GM21423 (cell line): ENCODE measurements around the gene NAIF1.
"Not testable (repeated sequence)": the region's sequence is repeated elsewhere in the genome, so short reads cannot be mapped to it uniquely, and the experiment has no call there.

Experiments used
- ATAC-seq: cut with Tn5 transposase; IDR thresholded peaks from one replicate; pipeline ENCODE4 v1.9.1; 2021; ENCODE audit warnings: mild to moderate bottlenecking, moderate library complexity; ENCODE audit not compliant: unreplicated experiment

Gene NAIF1

GRCh38 chr9:128062846-128063831 is 4.0 kb downstream of the NAIF1 start:
- ATAC-seq, result no peak

- no peak for ATAC-seq
Measured at GRCh38 chr9:128062279-128062678, 4.8 kb downstream of the NAIF1 start.

GRCh38 chr9:128061275-128061960 is 5.7 kb downstream of the NAIF1 start:
- no peak for ATAC-seq

- no peak for ATAC-seq
Measured at GRCh38 chr9:128059365-128059983, 7.6 kb downstream of the NAIF1 start.

GRCh38 chr9:128057724-128058409 is 9.3 kb downstream of the NAIF1 start:
- ATAC-seq, result no peak

GRCh38 chr9:128056887-128057723 is 10.0 kb downstream of the NAIF1 start:
- ATAC-seq, result no peak

GRCh38 chr9:128056086-128056485 is 11.0 kb downstream of the NAIF1 start:
- no peak for ATAC-seq

GRCh38 chr9:128055344-128056040 is 11.6 kb downstream of the NAIF1 start:
- no peak for ATAC-seq

- no peak for ATAC-seq
Measured at GRCh38 chr9:128054087-128054486, 13.0 kb downstream of the NAIF1 start.

- ATAC-seq, result no peak
Measured at GRCh38 chr9:128053560-128053959, 13.6 kb downstream of the NAIF1 start.

- ATAC-seq, result no peak
Measured at GRCh38 chr9:128051932-128052709, 15.0 kb downstream of the NAIF1 start.

GRCh38 chr9:128049843-128050242 is 17.3 kb downstream of the NAIF1 start:
- ATAC-seq, result no peak

- no peak for ATAC-seq
Measured at GRCh38 chr9:128048663-128049062, 18.5 kb downstream of the NAIF1 start.

GRCh38 chr9:128047231-128047630 is 19.9 kb downstream of the NAIF1 start:
- no peak for ATAC-seq

- ATAC-seq, result no peak
Measured at GRCh38 chr9:128045831-128046230, 21.3 kb downstream of the NAIF1 start.

- not testable (repeated sequence) for ATAC-seq
Measured at GRCh38 chr9:128045409-128045808, 21.7 kb downstream of the NAIF1 start.

GRCh38 chr9:128043467-128043868 is 23.7 kb downstream of the NAIF1 start:
- ATAC-seq, result no peak

- no peak for ATAC-seq
Measured at GRCh38 chr9:128042043-128042442, 25.1 kb downstream of the NAIF1 start.

- ATAC-seq, result not testable (repeated sequence)
Measured at GRCh38 chr9:128040783-128041182, 26.3 kb downstream of the NAIF1 start.
